ENCODE measurements around the gene CRTAP. TPM values are rescaled to one million over a fixed set of nuclear protein-coding genes. Genes with fewer than 3 reads are reported as not detected.

Gene CRTAP
- total RNA-seq, 1 experiment from 2014 or later: 99.3 TPM

- H3K4me3 ChIP-seq (ENCODE audit: low read depth in 2 of 2, low read length in 2 of 2): no peak overlapping the region
- intact Hi-C loops (cut with micrococcal nuclease; ENCODE audit: unreplicated experiment) (no loop called here), in situ Hi-C loops (cut with HindIII; ENCODE audit: low pct_unique_long_range_greater_than_20kb, low sequenced_read_pairs) (no loop called here)
- no peak for TF ChIP-seq POLR2AphosphoS5 (IDR thresholded peaks at IDR 0.05; ENCODE audit: low read depth, low read length)
- no peak for TF ChIP-seq SIN3A (IDR thresholded peaks at IDR 0.05; ENCODE audit: borderline replicate concordance, insufficient read depth, low read depth, low read length)
- no peak for TF ChIP-seq REST (IDR thresholded peaks at IDR 0.05; ENCODE audit: insufficient read depth in 1 of 2, low read depth in 2 of 2, low read length in 1 of 2)
- TF ChIP-seq CTCF (IDR thresholded peaks at IDR 0.05): no peak
- TF ChIP-seq TCF7L2 (IDR thresholded peaks at IDR 0.05; ENCODE audit: low read depth, low read length): no peak
- H3K9me3 ChIP-seq (ENCODE audit: control insufficient read depth, insufficient read depth, low read depth, low read length): no peaks in the 10 kb centered on the region
- ATAC-seq: no peak
- no peaks in the 10 kb centered on the region for H3K27me3 ChIP-seq (ENCODE audit: control insufficient read depth, insufficient read depth, low read length)
- H3K36me3 ChIP-seq (ENCODE audit: control insufficient read depth, insufficient read depth, low read length): peaks cover 5% of the 10 kb centered on the region
- no peaks in the 10 kb centered on the region for H3K4me1 ChIP-seq (ENCODE audit: control insufficient read depth, insufficient read depth, low read length)
- no TSS peak for BruUV-seq (replicated peaks)
- no peak for DNase-seq (ENCODE audit: low read depth, low spot score)
- ChIA-PET POLR2A (interaction anchor here (0.6 kb wide), 2 partner anchors 9 to 257 kb away, joined by 5 to 8 read pairs; no protein-coding TSS in a partner anchor), CTCF (interaction anchor here (0.5 kb wide), 1 partner anchor 179 kb away, joined by 3 read pairs; no protein-coding TSS in a partner anchor)
- no peak overlapping the region for H3K27ac ChIP-seq (ENCODE audit: low read length)
Observed at GRCh38 chr3:33128706-33129105, 14.9 kb downstream of the CRTAP start.

GRCh38 chr3:33130144-33130543 is 16.3 kb downstream of the CRTAP start:
- CTCF ChIA-PET: interaction anchor here (0.7 to 3.0 kb wide), 3 partner anchors 189 to 243 kb away, joined by 3 to 47 read pairs (median 6); no protein-coding TSS in a partner anchor
- H3K36me3 ChIP-seq (ENCODE audit: control insufficient read depth, insufficient read depth, low read length): peaks cover 4% of the 10 kb centered on the region
- no peaks in the 10 kb centered on the region for H3K4me1 ChIP-seq (ENCODE audit: control insufficient read depth, insufficient read depth, low read length)
- H3K4me3 ChIP-seq (ENCODE audit: low read depth in 2 of 2, low read length in 2 of 2): no peak overlapping the region
- TF ChIP-seq CTCF (IDR thresholded peaks at IDR 0.05): no peak
- TF ChIP-seq SIN3A (IDR thresholded peaks at IDR 0.05; ENCODE audit: borderline replicate concordance, insufficient read depth, low read depth, low read length): no peak
- TF ChIP-seq REST (IDR thresholded peaks at IDR 0.05; ENCODE audit: insufficient read depth in 1 of 2, low read depth in 2 of 2, low read length in 1 of 2): no peak
- TF ChIP-seq POLR2AphosphoS5 (IDR thresholded peaks at IDR 0.05; ENCODE audit: low read depth, low read length): no peak
- no peak for TF ChIP-seq TCF7L2 (IDR thresholded peaks at IDR 0.05; ENCODE audit: low read depth, low read length)
- H3K27ac ChIP-seq (ENCODE audit: low read length): no peak overlapping the region
- no peaks in the 10 kb centered on the region for H3K27me3 ChIP-seq (ENCODE audit: control insufficient read depth, insufficient read depth, low read length)
- DNase-seq (ENCODE audit: low read depth, low spot score) (no peak), ATAC-seq (no peak)
- in situ Hi-C loops (cut with HindIII; ENCODE audit: low pct_unique_long_range_greater_than_20kb, low sequenced_read_pairs): no loop called here
- intact Hi-C loops (cut with micrococcal nuclease; ENCODE audit: unreplicated experiment): no loop called here
- H3K9me3 ChIP-seq (ENCODE audit: control insufficient read depth, insufficient read depth, low read depth, low read length): no peaks in the 10 kb centered on the region
- BruUV-seq (replicated peaks): no TSS peak
- POLR2A ChIA-PET: interaction anchor here (0.6 to 0.7 kb wide), 2 partner anchors 10 to 123 kb away, joined by 3 read pairs; no protein-coding TSS in a partner anchor
